ENCODE measurements around the gene KCP.

Gene KCP

GRCh38 chr7:128860158-128861073 lies 50.1 kb downstream of the KCP start:
- Histone ChIP-seq H3K4me1 (ENCODE audit: control insufficient read depth, low read depth, low read length) (peaks cover 4% of the 10 kb centered on the region), H3K4me3 (ENCODE audit: low read length) (no peak overlapping the region), H3K9me3 (ENCODE audit: control insufficient read depth, low read depth, low read length) (no peaks in the 10 kb centered on the region), H3K36me3 (ENCODE audit: control insufficient read depth, low read depth, low read length) (no peaks in the 10 kb centered on the region), H3K27ac (ENCODE audit: low read length) (no peak overlapping the region), H3K9ac (ENCODE audit: low read length) (no peak overlapping the region), H3K27me3 (ENCODE audit: control insufficient read depth, insufficient read depth, low read length) (no peaks in the 10 kb centered on the region)

GRCh38 chr7:128859232-128860157 lies 51.0 kb downstream of the KCP start:
- no peak overlapping the region for H3K9ac ChIP-seq (ENCODE audit: low read length)
- H3K4me1 ChIP-seq (ENCODE audit: control insufficient read depth, low read depth, low read length), result peaks cover 4% of the 10 kb centered on the region
- H3K36me3 ChIP-seq (ENCODE audit: control insufficient read depth, low read depth, low read length), result no peaks in the 10 kb centered on the region
- no peak overlapping the region for H3K4me3 ChIP-seq (ENCODE audit: low read length)
- no peak overlapping the region for H3K27ac ChIP-seq (ENCODE audit: low read length)
- H3K27me3 ChIP-seq (ENCODE audit: control insufficient read depth, insufficient read depth, low read length), result no peaks in the 10 kb centered on the region
- no peaks in the 10 kb centered on the region for H3K9me3 ChIP-seq (ENCODE audit: control insufficient read depth, low read depth, low read length)

GRCh38 chr7:128858380-128859231 lies 51.9 kb downstream of the KCP start:
- Histone ChIP-seq H3K4me3 (ENCODE audit: low read length) (no peak overlapping the region), H3K9me3 (ENCODE audit: control insufficient read depth, low read depth, low read length) (no peaks in the 10 kb centered on the region), H3K27me3 (ENCODE audit: control insufficient read depth, insufficient read depth, low read length) (no peaks in the 10 kb centered on the region), H3K4me1 (ENCODE audit: control insufficient read depth, low read depth, low read length) (peaks cover 4% of the 10 kb centered on the region), H3K9ac (ENCODE audit: low read length) (no peak overlapping the region), H3K36me3 (ENCODE audit: control insufficient read depth, low read depth, low read length) (no peaks in the 10 kb centered on the region), H3K27ac (ENCODE audit: low read length) (no peak overlapping the region)

- no peak overlapping the region for H3K27ac ChIP-seq (ENCODE audit: low read length)
- no peaks in the 10 kb centered on the region for H3K4me1 ChIP-seq (ENCODE audit: control insufficient read depth, low read depth, low read length)
- H3K36me3 ChIP-seq (ENCODE audit: control insufficient read depth, low read depth, low read length), result no peaks in the 10 kb centered on the region
- H3K27me3 ChIP-seq (ENCODE audit: control insufficient read depth, insufficient read depth, low read length), result no peaks in the 10 kb centered on the region
- H3K9ac ChIP-seq (ENCODE audit: low read length), result no peak overlapping the region
- H3K9me3 ChIP-seq (ENCODE audit: control insufficient read depth, low read depth, low read length), result no peaks in the 10 kb centered on the region
- H3K4me3 ChIP-seq (ENCODE audit: low read length), result no peak overlapping the region
Observed at GRCh38 chr7:128856001-128856718, 54.3 kb downstream of the KCP start.

GRCh38 chr7:128855559-128855958 lies 55.0 kb downstream of the KCP start:
- no peak overlapping the region for H3K9ac ChIP-seq (ENCODE audit: low read length)
- H3K36me3 ChIP-seq (ENCODE audit: control insufficient read depth, low read depth, low read length), result no peaks in the 10 kb centered on the region
- H3K27me3 ChIP-seq (ENCODE audit: control insufficient read depth, insufficient read depth, low read length), result no peaks in the 10 kb centered on the region
- H3K4me1 ChIP-seq (ENCODE audit: control insufficient read depth, low read depth, low read length), result no peaks in the 10 kb centered on the region
- H3K9me3 ChIP-seq (ENCODE audit: control insufficient read depth, low read depth, low read length), result no peaks in the 10 kb centered on the region
- no peak overlapping the region for H3K27ac ChIP-seq (ENCODE audit: low read length)
- no peak overlapping the region for H3K4me3 ChIP-seq (ENCODE audit: low read length)

- Histone ChIP-seq H3K4me1 (ENCODE audit: control insufficient read depth, low read depth, low read length) (no peaks in the 10 kb centered on the region), H3K36me3 (ENCODE audit: control insufficient read depth, low read depth, low read length) (no peaks in the 10 kb centered on the region), H3K9me3 (ENCODE audit: control insufficient read depth, low read depth, low read length) (no peaks in the 10 kb centered on the region), H3K27ac (ENCODE audit: low read length) (no peak overlapping the region), H3K27me3 (ENCODE audit: control insufficient read depth, insufficient read depth, low read length) (no peaks in the 10 kb centered on the region), H3K4me3 (ENCODE audit: low read length) (no peak overlapping the region), H3K9ac (ENCODE audit: low read length) (no peak overlapping the region)
Observed at GRCh38 chr7:128854396-128854795, 56.1 kb downstream of the KCP start.

GRCh38 chr7:128853799-128854198 lies 56.7 kb downstream of the KCP start:
- Histone ChIP-seq H3K27ac (ENCODE audit: low read length) (no peak overlapping the region), H3K9ac (ENCODE audit: low read length) (no peak overlapping the region), H3K27me3 (ENCODE audit: control insufficient read depth, insufficient read depth, low read length) (no peaks in the 10 kb centered on the region), H3K4me1 (ENCODE audit: control insufficient read depth, low read depth, low read length) (no peaks in the 10 kb centered on the region), H3K4me3 (ENCODE audit: low read length) (no peak overlapping the region), H3K36me3 (ENCODE audit: control insufficient read depth, low read depth, low read length) (no peaks in the 10 kb centered on the region), H3K9me3 (ENCODE audit: control insufficient read depth, low read depth, low read length) (no peaks in the 10 kb centered on the region)

GRCh38 chr7:128852537-128853254 lies 57.8 kb downstream of the KCP start:
- Histone ChIP-seq H3K27me3 (ENCODE audit: control insufficient read depth, insufficient read depth, low read length) (no peaks in the 10 kb centered on the region), H3K4me1 (ENCODE audit: control insufficient read depth, low read depth, low read length) (no peaks in the 10 kb centered on the region), H3K9ac (ENCODE audit: low read length) (no peak overlapping the region), H3K36me3 (ENCODE audit: control insufficient read depth, low read depth, low read length) (no peaks in the 10 kb centered on the region), H3K4me3 (ENCODE audit: low read length) (no peak overlapping the region), H3K9me3 (ENCODE audit: control insufficient read depth, low read depth, low read length) (no peaks in the 10 kb centered on the region), H3K27ac (ENCODE audit: low read length) (no peak overlapping the region)

- no peak overlapping the region for H3K9ac ChIP-seq (ENCODE audit: low read length)
- no peaks in the 10 kb centered on the region for H3K36me3 ChIP-seq (ENCODE audit: control insufficient read depth, low read depth, low read length)
Observed at GRCh38 chr7:128849804-128850490, 60.6 kb downstream of the KCP start.

GRCh38 chr7:128849156-128849515 lies 61.4 kb downstream of the KCP start:
- no peaks in the 10 kb centered on the region for H3K4me1 ChIP-seq (ENCODE audit: control insufficient read depth, low read depth, low read length)
- no peaks in the 10 kb centered on the region for H3K27me3 ChIP-seq (ENCODE audit: control insufficient read depth, insufficient read depth, low read length)
- no peak overlapping the region for H3K27ac ChIP-seq (ENCODE audit: low read length)
- no peak overlapping the region for H3K9ac ChIP-seq (ENCODE audit: low read length)
- H3K9me3 ChIP-seq (ENCODE audit: control insufficient read depth, low read depth, low read length), result no peaks in the 10 kb centered on the region
- H3K36me3 ChIP-seq (ENCODE audit: control insufficient read depth, low read depth, low read length), result no peaks in the 10 kb centered on the region
- H3K4me3 ChIP-seq (ENCODE audit: low read length), result no peak overlapping the region

More at GRCh38 chr7:128849804-128850490, 60.6 kb downstream of the KCP start:
- no peaks in the 10 kb centered on the region for H3K9me3 ChIP-seq (ENCODE audit: control insufficient read depth, low read depth, low read length)
- H3K27me3 ChIP-seq (ENCODE audit: control insufficient read depth, insufficient read depth, low read length), result no peaks in the 10 kb centered on the region
- no peaks in the 10 kb centered on the region for H3K4me1 ChIP-seq (ENCODE audit: control insufficient read depth, low read depth, low read length)
- no peak overlapping the region for H3K27ac ChIP-seq (ENCODE audit: low read length)
- H3K4me3 ChIP-seq (ENCODE audit: low read length), result no peak overlapping the region
